A549 (cell line): ENCODE measurements around the gene ARHGAP26. TPM values are rescaled to one million over a fixed set of nuclear protein-coding genes. Genes with fewer than 3 reads are reported as not detected.

ENCODE experiments used
- ATAC-seq, 2 experiments: fragments of 200-7000 bp in 1 of 2; fragments of >200 bp in 1 of 2; cut with Nextera tagmentation in 1 of 2; cut with Tn5 transposase in 1 of 2; 3 replicates each; pipeline versions ENCODE4 v1.8.0 to v1.9.1; 2018 to 2020; ENCODE audit warnings: mild to moderate bottlenecking in 1 of 2, moderate library complexity in 1 of 2
- CTCF ChIA-PET: fragments of 300-600 bp; sonication (Branson Sonifier 250); formaldehyde crosslinking; extraction: SDS; loops from one replicate; lab custom pipeline; 2021; ENCODE audit warnings: antibody characterized with exemption, inconsistent platforms; lab: Yijun Ruan, JAX
- POLR2A ChIA-PET: fragments of 350-600 bp; formaldehyde crosslinking; extraction: SDS; loops from one replicate; lab custom pipeline; 2021; ENCODE audit warnings: antibody characterized with exemption, inconsistent platforms; lab: Yijun Ruan, JAX
- DNase-seq, 2 experiments: peaks; one replicate each; pipeline versions ENCODE4 v3.0.0 to v3.0.0-alpha.2; 2011 to 2016; ENCODE audit warnings: low read depth in 1 of 2, low spot score in 1 of 2
- FAIRE-seq: peaks from 2 replicates; lab custom pipeline; 2011; peaks lifted over from hg19 to GRCh38; lab: Jason Lieb, UNC
- H3K27ac ChIP-seq, 2 experiments: fragments of >200 bp; sonication (Bioruptor Twin); formaldehyde crosslinking; 3 replicates each; pipeline ENCODE4 v1.5.1; 2016 to 2017
- H3K4me1 ChIP-seq: fragments of >200 bp; sonication (Bioruptor Twin); formaldehyde crosslinking; 3 replicates; pipeline ENCODE4 v1.6.1; 2016
- H3K4me2 ChIP-seq: fragments of >200 bp; sonication (Bioruptor Twin); formaldehyde crosslinking; 3 replicates; pipeline ENCODE4 v1.6.1; 2016
- H3K4me3 ChIP-seq: fragments of >200 bp; sonication (Bioruptor Twin); formaldehyde crosslinking; 3 replicates; pipeline ENCODE4 v1.5.1; 2016
- H3K9me3 ChIP-seq: fragments of >200 bp; sonication (Bioruptor Twin); formaldehyde crosslinking; 3 replicates; pipeline ENCODE4 v1.6.1; 2016
- CBX2 ChIP-seq: fragments of 200-600 bp; sonication (generic); IDR thresholded peaks from 2 replicates; pipeline ENCODE4 v1.6.1; 2016; ENCODE audit warnings: low read depth, mild to moderate bottlenecking, borderline replicate concordance
- CEBPB ChIP-seq, 2 experiments: fragments of >200 bp in 1 of 2; sonication (Bioruptor Twin) in 1 of 2; formaldehyde crosslinking in 1 of 2; IDR thresholded peaks; 2 replicates each; pipeline ENCODE4 v1.6.1; 2012 to 2016
- CHD2 ChIP-seq: fragments of 150-350 bp; IDR thresholded peaks from 2 replicates; pipeline ENCODE4 v1.6.1; 2014; ENCODE audit warnings: low read length; ENCODE audit not compliant: partially characterized antibody
- CHD4 ChIP-seq: fragments of 200-600 bp; sonication (generic); IDR thresholded peaks from 2 replicates; pipeline ENCODE4 v1.6.1; 2016; ENCODE audit warnings: antibody characterized with exemption, mild to moderate bottlenecking, borderline replicate concordance
- ESRRA ChIP-seq: fragments of 150-350 bp; IDR thresholded peaks from 2 replicates; pipeline ENCODE4 v1.6.1; 2014; ENCODE audit warnings: mild to moderate bottlenecking, low read length, borderline replicate concordance
- FOSL2 ChIP-seq, 2 experiments: fragments of 450-650 bp in 1 of 2; fragments of >200 bp in 1 of 2; sonication (Bioruptor Twin) in 1 of 2; formaldehyde crosslinking; IDR thresholded peaks; 2 replicates each; pipeline versions ENCODE4 v1.5.0 to v1.6.1; 2016 to 2020; ENCODE audit warnings: mild to moderate bottlenecking in 1 of 2, moderate library complexity in 1 of 2
- FOXS1 ChIP-seq: fragments of 250-450 bp; sonication (Bioruptor Pico); IDR thresholded peaks from 2 replicates; pipeline ENCODE4 v1.5.0; 2020; ENCODE audit warnings: mild to moderate bottlenecking, moderate library complexity
- GATA3 ChIP-seq: IDR thresholded peaks from 2 replicates; pipeline ENCODE4 v1.6.1; 2012; ENCODE audit warnings: borderline replicate concordance
- HEYL ChIP-seq: fragments of 250-450 bp; sonication (Bioruptor Pico); IDR thresholded peaks from 2 replicates; pipeline ENCODE4 v1.8.0; 2021; ENCODE audit warnings: mild to moderate bottlenecking, moderate library complexity
- HOXB13 ChIP-seq: fragments of 250-450 bp; sonication (Bioruptor Pico); IDR thresholded peaks from 2 replicates; pipeline ENCODE4 v1.5.0; 2020; ENCODE audit warnings: low read depth, mild to moderate bottlenecking, moderate library complexity
- MYC ChIP-seq: IDR thresholded peaks from 2 replicates; pipeline ENCODE4 v1.6.1; 2012; ENCODE audit warnings: mild to moderate bottlenecking, inconsistent platforms, low read length, improper control_type of control experiment, borderline replicate concordance
- NR3C1 ChIP-seq: fragments of >200 bp; sonication (Bioruptor Twin); formaldehyde crosslinking; IDR thresholded peaks from 3 replicates; pipeline ENCODE4 v1.6.1; 2017
- RARB ChIP-seq: fragments of 250-450 bp; sonication (Bioruptor Pico); IDR thresholded peaks from 2 replicates; pipeline ENCODE4 v1.8.0; 2021; ENCODE audit warnings: mild to moderate bottlenecking, moderate library complexity
- RFX5 ChIP-seq: fragments of 450-650 bp; IDR thresholded peaks from 2 replicates; pipeline ENCODE4 v1.7.1; 2014; ENCODE audit warnings: antibody characterized with exemption, mild to moderate bottlenecking, moderate library complexity
- TFCP2L1 ChIP-seq: fragments of 250-450 bp; sonication (Bioruptor Pico); IDR thresholded peaks from 2 replicates; pipeline ENCODE4 v1.5.0; 2021; ENCODE audit warnings: mild to moderate bottlenecking
- TP53 ChIP-seq: fragments of 250-450 bp; sonication (Bioruptor Pico); IDR thresholded peaks from 2 replicates; pipeline ENCODE4 v1.5.0; 2021; ENCODE audit warnings: mild to moderate bottlenecking, moderate library complexity
- WGBS: methylation state at CpG from one replicate; pipeline ENCODE4 v1.1.6; 2017; ENCODE audit errors: missing lambda C conversion rate; 5-methylcytosine and 5-hydroxymethylcytosine counted together
- polyA plus RNA-seq, 4 experiments: library from polyadenylated mRNA; depleted of rRNA in 3 of 4; stranded (reverse); fragments of >200 nt; fragmentation: RNase III in 1 of 4; extraction: RNeasy Plus Mini Kit Qiagen cat#74134 plus additional on column Dnase treatment in 1 of 4; gene quantifications; 2 replicates in 3 of 4; 3 replicates in 1 of 4; pipeline ENCODE4 v1.2.3, GENCODE V29; 2011 to 2017
- TF ChIP-seq, protein P1 (sequence below): fragments of 250-450 bp; sonication (Bioruptor Pico); IDR thresholded peaks from 2 replicates; pipeline ENCODE4 v1.5.0; 2021; ENCODE audit warnings: mild to moderate bottlenecking, moderate library complexity, borderline replicate concordance
- TF ChIP-seq, protein P2 (sequence below): fragments of >200 bp; sonication (Bioruptor Twin); formaldehyde crosslinking; IDR thresholded peaks from 3 replicates; pipeline ENCODE4 v1.5.1; 2016
- TF ChIP-seq, protein P3 (sequence below): fragments of >200 bp; sonication (Bioruptor Twin); formaldehyde crosslinking; IDR thresholded peaks from 3 replicates; pipeline ENCODE4 v1.6.1; 2016
- TF ChIP-seq, protein P4 (sequence below): fragments of 450-650 bp; IDR thresholded peaks from 2 replicates; pipeline ENCODE4 v1.6.1; 2014; ENCODE audit warnings: antibody characterized with exemption
- TF ChIP-seq, protein P5 (sequence below): fragments of 250-450 bp; sonication (Bioruptor Pico); IDR thresholded peaks from 2 replicates; pipeline ENCODE4 v1.5.0; 2020; ENCODE audit warnings: low read depth, mild to moderate bottlenecking, moderate library complexity

Gene ARHGAP26
- polyA plus RNA-seq, 2 of the 4 experiments (the other 2 are of a cell fraction), result 6.6 to 19.1 TPM

DNA sequence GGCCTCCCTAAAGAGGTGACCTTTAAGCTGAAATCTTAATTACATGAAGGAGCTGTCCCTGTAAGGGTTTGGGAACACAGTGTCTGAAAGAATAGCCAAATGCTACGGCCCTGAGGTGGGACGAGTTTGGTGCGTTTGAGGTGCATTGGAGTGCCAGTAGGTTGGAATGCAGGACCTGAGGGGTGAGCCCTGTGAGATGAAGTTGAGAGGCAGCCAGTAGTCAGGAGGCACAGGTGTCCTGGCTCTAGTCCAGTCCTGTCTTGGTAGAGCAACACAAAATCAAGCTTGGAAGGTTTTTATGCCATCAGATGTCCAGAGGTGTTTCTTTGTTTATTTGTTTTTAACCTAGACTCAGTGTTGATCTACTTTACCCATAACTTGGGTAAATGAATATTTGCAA lies 108.5 kb downstream of the ARHGAP26 start:
- FAIRE-seq, result no peak
- H3K9me3 ChIP-seq, result no peaks in the 10 kb centered on the region
- POLR2A ChIA-PET, result no interaction called here
- no peak overlapping the region for H3K4me2 ChIP-seq
- no peak for TF ChIP-seq CHD4
- no peak for TF ChIP-seq CBX2
- TF ChIP-seq, protein P1, sequence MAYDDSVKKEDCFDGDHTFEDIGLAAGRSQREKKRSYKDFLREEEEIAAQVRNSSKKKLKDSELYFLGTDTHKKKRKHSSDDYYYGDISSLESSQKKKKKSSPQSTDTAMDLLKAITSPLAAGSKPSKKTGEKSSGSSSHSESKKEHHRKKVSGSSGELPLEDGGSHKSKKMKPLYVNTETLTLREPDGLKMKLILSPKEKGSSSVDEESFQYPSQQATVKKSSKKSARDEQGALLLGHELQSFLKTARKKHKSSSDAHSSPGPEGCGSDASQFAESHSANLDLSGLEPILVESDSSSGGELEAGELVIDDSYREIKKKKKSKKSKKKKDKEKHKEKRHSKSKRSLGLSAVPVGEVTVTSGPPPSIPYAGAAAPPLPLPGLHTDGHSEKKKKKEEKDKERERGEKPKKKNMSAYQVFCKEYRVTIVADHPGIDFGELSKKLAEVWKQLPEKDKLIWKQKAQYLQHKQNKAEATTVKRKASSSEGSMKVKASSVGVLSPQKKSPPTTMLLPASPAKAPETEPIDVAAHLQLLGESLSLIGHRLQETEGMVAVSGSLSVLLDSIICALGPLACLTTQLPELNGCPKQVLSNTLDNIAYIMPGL (CRISPR knock-in tag), result no peak
- no peak for TF ChIP-seq FOXS1 (CRISPR knock-in tag)
- no peak for TF ChIP-seq NR3C1
- no peak for TF ChIP-seq ESRRA
- no peak for TF ChIP-seq TP53 (CRISPR knock-in tag)
- TF ChIP-seq FOSL2 (IDR thresholded peaks at IDR 0.05), result no peak
- TF ChIP-seq FOSL2 (CRISPR knock-in tag; IDR thresholded peaks at IDR 0.05), result no peak
- TF ChIP-seq HOXB13 (CRISPR knock-in tag), result no peak
- no peak for TF ChIP-seq HEYL (CRISPR knock-in tag)
- TF ChIP-seq, protein P2, sequence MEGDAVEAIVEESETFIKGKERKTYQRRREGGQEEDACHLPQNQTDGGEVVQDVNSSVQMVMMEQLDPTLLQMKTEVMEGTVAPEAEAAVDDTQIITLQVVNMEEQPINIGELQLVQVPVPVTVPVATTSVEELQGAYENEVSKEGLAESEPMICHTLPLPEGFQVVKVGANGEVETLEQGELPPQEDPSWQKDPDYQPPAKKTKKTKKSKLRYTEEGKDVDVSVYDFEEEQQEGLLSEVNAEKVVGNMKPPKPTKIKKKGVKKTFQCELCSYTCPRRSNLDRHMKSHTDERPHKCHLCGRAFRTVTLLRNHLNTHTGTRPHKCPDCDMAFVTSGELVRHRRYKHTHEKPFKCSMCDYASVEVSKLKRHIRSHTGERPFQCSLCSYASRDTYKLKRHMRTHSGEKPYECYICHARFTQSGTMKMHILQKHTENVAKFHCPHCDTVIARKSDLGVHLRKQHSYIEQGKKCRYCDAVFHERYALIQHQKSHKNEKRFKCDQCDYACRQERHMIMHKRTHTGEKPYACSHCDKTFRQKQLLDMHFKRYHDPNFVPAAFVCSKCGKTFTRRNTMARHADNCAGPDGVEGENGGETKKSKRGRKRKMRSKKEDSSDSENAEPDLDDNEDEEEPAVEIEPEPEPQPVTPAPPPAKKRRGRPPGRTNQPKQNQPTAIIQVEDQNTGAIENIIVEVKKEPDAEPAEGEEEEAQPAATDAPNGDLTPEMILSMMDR, result no peak
- TF ChIP-seq GATA3, result no peak
- no peak for TF ChIP-seq RFX5
- TF ChIP-seq, protein P3, sequence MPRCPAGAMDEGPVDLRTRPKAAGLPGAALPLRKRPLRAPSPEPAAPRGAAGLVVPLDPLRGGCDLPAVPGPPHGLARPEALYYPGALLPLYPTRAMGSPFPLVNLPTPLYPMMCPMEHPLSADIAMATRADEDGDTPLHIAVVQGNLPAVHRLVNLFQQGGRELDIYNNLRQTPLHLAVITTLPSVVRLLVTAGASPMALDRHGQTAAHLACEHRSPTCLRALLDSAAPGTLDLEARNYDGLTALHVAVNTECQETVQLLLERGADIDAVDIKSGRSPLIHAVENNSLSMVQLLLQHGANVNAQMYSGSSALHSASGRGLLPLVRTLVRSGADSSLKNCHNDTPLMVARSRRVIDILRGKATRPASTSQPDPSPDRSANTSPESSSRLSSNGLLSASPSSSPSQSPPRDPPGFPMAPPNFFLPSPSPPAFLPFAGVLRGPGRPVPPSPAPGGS, result no peak
- TF ChIP-seq, all 56 proteins: peak for 0
- whole genome bisulfite sequencing, result 83% methylated on average over 3 of the region's 3 CpGs
- DNase-seq, result no peak
- no peak overlapping the region for H3K27ac ChIP-seq
- H3K4me3 ChIP-seq, result no peak overlapping the region
- ATAC-seq, result no peak
- peaks cover 53% of the 10 kb centered on the region for H3K4me1 ChIP-seq
- CTCF ChIA-PET, result interaction anchor here (2.4 to 27.5 kb wide), 9 partner anchors 8 to 224 kb away, joined by 9 to 1307 read pairs (median 26); partner anchors contain the start of gene ARHGAP26

DNA sequence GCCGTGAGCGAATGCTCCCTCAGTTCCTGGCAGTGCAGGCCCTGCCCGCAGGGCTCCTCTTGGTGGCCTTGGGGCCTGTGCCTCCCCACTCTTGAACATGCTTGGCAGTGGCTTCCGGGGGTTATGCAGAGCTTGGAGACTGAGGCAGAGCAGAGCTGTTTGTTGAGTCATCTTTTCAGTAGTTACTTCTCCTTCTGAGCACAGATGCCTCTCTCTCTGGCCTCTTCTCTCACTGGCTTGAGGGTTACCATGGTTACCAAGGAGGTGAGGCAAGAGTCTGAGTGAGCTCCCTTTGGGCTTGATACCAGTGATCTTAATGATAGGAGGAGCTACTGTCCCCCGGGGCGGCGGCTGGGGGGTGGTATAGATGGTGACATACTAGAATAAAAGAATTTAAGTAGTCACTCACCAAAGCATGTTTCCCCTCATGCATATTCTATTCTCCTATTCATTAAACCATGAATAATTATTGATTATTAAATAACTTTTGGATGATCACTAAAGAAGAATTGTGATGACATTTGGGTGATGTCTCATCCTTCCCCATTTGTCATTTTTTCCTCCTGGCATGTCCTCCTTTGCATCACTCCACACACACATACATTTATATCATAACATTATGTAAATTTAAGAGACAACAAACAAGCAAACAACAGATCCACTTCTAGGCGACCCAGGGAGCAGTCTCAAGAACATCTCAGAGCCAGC lies 111.1 kb downstream of the ARHGAP26 start:
- Histone ChIP-seq H3K9me3 (no peaks in the 10 kb centered on the region), H3K4me3 (no peak overlapping the region), H3K27ac (no peak overlapping the region), H3K4me2 (no peak overlapping the region), H3K4me1 (peaks cover 29% of the 10 kb centered on the region)
- CTCF ChIA-PET, result interaction anchor here (0.6 to 27.5 kb wide), 40 partner anchors 9 to 1290 kb away, joined by 3 to 1307 read pairs (median 6); partner anchors contain the start of genes ARHGAP26, FGF1, KCTD16 and YIPF5
- no peak for FAIRE-seq
- peak in 1 of 2 experiments; percentile 45; a peak in 2 of 6 replicates for ATAC-seq
- POLR2A ChIA-PET, result interaction anchor here (0.5 kb wide), 1 partner anchor 462 kb away, joined by 3 read pairs; no protein-coding TSS in a partner anchor
- no peak for DNase-seq
- 75% methylated on average over 8 of the region's 8 CpGs for WGBS
- TF ChIP-seq RARB, result no peak
- TF ChIP-seq, protein P4, sequence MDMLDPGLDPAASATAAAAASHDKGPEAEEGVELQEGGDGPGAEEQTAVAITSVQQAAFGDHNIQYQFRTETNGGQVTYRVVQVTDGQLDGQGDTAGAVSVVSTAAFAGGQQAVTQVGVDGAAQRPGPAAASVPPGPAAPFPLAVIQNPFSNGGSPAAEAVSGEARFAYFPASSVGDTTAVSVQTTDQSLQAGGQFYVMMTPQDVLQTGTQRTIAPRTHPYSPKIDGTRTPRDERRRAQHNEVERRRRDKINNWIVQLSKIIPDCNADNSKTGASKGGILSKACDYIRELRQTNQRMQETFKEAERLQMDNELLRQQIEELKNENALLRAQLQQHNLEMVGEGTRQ, result no peak
- TF ChIP-seq, protein P5, sequence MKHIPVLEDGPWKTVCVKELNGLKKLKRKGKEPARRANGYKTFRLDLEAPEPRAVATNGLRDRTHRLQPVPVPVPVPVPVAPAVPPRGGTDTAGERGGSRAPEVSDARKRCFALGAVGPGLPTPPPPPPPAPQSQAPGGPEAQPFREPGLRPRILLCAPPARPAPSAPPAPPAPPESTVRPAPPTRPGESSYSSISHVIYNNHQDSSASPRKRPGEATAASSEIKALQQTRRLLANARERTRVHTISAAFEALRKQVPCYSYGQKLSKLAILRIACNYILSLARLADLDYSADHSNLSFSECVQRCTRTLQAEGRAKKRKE (CRISPR knock-in tag), result no peak
- no peak for TF ChIP-seq CEBPB (IDR thresholded peaks at IDR 0.05)
- no peak for TF ChIP-seq TFCP2L1
- TF ChIP-seq, protein P1 (CRISPR knock-in tag), result no peak
- TF ChIP-seq MYC, result no peak
- no peak for TF ChIP-seq CHD2
